Activated CD4-positive, alpha-beta memory T cell treated with anti-CD3 and anti-CD28 coated beads for 36 hours (primary cell): ENCODE measurements around the gene GAPVD1. TPM values are rescaled to one million over a fixed set of nuclear protein-coding genes. Genes with fewer than 3 reads are reported as not detected.
"Not testable (repeated sequence)": the region's sequence is repeated elsewhere in the genome, so short reads cannot be mapped to it uniquely, and the experiment has no call there.

ENCODE experiments used
- CTCF ChIA-PET: fragments of 350-600 bp; sonication (Branson Sonifier 250); formaldehyde crosslinking; loops from one replicate; lab custom pipeline; 2021; ENCODE audit warnings: antibody characterized with exemption, inconsistent platforms; lab: Charles Lee
- POLR2A ChIA-PET: fragments of 350-600 bp; sonication (Branson Sonifier 250); formaldehyde crosslinking; loops from one replicate; lab custom pipeline; 2021; ENCODE audit warnings: antibody characterized with exemption; lab: Charles Lee
- DNase-seq: peaks from one replicate; pipeline ENCODE4 v3.0.0-alpha.2; 2020
- H3K27ac Mint-ChIP-seq: one replicate; pipeline ENCODE4 v1.8.0; 2021; ENCODE audit warnings: mixed read lengths
- H3K27me3 Mint-ChIP-seq: one replicate; pipeline ENCODE4 v1.8.0; 2021; ENCODE audit warnings: mixed read lengths
- H3K36me3 Mint-ChIP-seq: one replicate; pipeline ENCODE4 v1.8.0; 2021; ENCODE audit warnings: mixed read lengths
- H3K4me1 Mint-ChIP-seq: one replicate; pipeline ENCODE4 v1.8.0; 2021; ENCODE audit warnings: low read depth, mixed read lengths
- H3K4me3 Mint-ChIP-seq: one replicate; pipeline ENCODE4 v1.8.0; 2021; ENCODE audit warnings: mild to moderate bottlenecking, mixed read lengths
- H3K9me3 Mint-ChIP-seq: one replicate; pipeline ENCODE4 v1.8.0; 2021; ENCODE audit warnings: mixed read lengths
- intact Hi-C: fragments of 100-400 bp; cut with micrococcal nuclease; formaldehyde crosslinking; loops from one replicate; pipeline ENCODE4 v1.15.1; 2023
- total RNA-seq, 2 experiments: library from RNA; stranded (reverse); gene quantifications; one replicate each; pipeline ENCODE4 v1.2.3, GENCODE V29; 2021

Gene GAPVD1
- 10 to 100 TPM; 42.2 to 46.8 TPM for total RNA-seq

- Mint-ChIP-seq H3K9me3 (no peaks in the 10 kb centered on the region), H3K4me3 (peak within 1 kb of the TSS; percentile 99), H3K27me3 (peaks cover 2% of the 10 kb centered on the region), H3K27ac (peak within 1 kb of the TSS; percentile 93), H3K4me1 (peaks cover 45% of the 10 kb centered on the region), H3K36me3 (peaks cover 14% of the 10 kb centered on the region)
- ChIA-PET POLR2A (interaction anchor here (5.4 kb wide), 1 partner anchor 20 kb away, joined by 66 read pairs; the partner anchor contains the start of gene HSPA5), CTCF (interaction anchor here (0.6 to 2.6 kb wide), 6 partner anchors 9 to 393 kb away, joined by 3 to 17 read pairs (median 3); partner anchors contain the start of gene HSPA5)
- intact Hi-C loops = loop anchor here (1.0 to 5.0 kb wide), 3 partner anchors 20 to 73 kb away; partner anchors contain the start of genes HSPA5 and PPP6C
- DNase-seq = peak; percentile 94
These were observed at the start of gene GAPVD1 for GRCh38 chr9:125261501-125262293. GAPVD1 (plus strand) TSS chr9:125261826; CDS start chr9:125298922, 37,096 bp downstream.

GRCh38 chr9:125214186-125214585 is 47.4 kb upstream of the GAPVD1 start:
- DNase-seq = no peak
- intact Hi-C loops = no loop called here
- Mint-ChIP-seq H3K4me1 (no peaks in the 10 kb centered on the region), H3K27me3 (no peaks in the 10 kb centered on the region), H3K4me3 (no peak overlapping the region), H3K36me3 (peaks cover 32% of the 10 kb centered on the region), H3K9me3 (no peaks in the 10 kb centered on the region), H3K27ac (no peak overlapping the region)
- CTCF ChIA-PET = no interaction called here
- POLR2A ChIA-PET = no interaction called here

GRCh38 chr9:125218621-125219020 is 43.0 kb upstream of the GAPVD1 start:
- H3K4me1 Mint-ChIP-seq = no peaks in the 10 kb centered on the region
- no peaks in the 10 kb centered on the region for H3K27me3 Mint-ChIP-seq
- POLR2A ChIA-PET = no interaction called here
- no peaks in the 10 kb centered on the region for H3K9me3 Mint-ChIP-seq
- no peak overlapping the region for H3K4me3 Mint-ChIP-seq
- intact Hi-C loops = no loop called here
- CTCF ChIA-PET = no interaction called here
- no peak for DNase-seq
- peaks cover 26% of the 10 kb centered on the region for H3K36me3 Mint-ChIP-seq
- no peak overlapping the region for H3K27ac Mint-ChIP-seq

DNA sequence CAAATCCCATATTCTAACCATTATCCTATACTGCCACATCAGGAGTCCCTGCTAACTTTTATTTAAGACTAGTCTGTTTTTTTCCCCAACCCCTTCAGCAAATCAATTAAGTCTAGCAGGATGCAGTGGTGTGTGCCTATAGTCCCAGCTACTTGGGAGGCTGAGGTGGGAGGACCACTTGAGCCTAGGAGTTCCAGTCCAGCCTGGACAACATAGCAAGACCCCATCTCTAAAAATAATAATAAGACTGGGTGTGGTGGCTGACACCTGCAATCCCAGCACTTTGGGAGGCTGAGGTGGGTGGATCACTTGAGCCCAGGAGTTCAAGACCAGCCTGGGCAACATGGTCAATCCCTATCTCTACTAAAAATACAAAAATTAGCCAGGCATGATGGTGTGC is 36.8 kb upstream of the GAPVD1 start:
- H3K9me3 Mint-ChIP-seq, H3K4me1 Mint-ChIP-seq, CTCF ChIA-PET, intact Hi-C loops, H3K27me3 Mint-ChIP-seq, DNase-seq, H3K4me3 Mint-ChIP-seq, H3K27ac Mint-ChIP-seq: not testable (repeated sequence)
- H3K36me3 Mint-ChIP-seq = peaks cover 14% of the 10 kb centered on the region
- POLR2A ChIA-PET = interaction anchor here (1.0 kb wide), 1 partner anchor 16 kb away, joined by 3 read pairs; no protein-coding TSS in a partner anchor

- H3K27me3 Mint-ChIP-seq = no peaks in the 10 kb centered on the region
- H3K9me3 Mint-ChIP-seq = no peaks in the 10 kb centered on the region
- no peaks in the 10 kb centered on the region for H3K4me1 Mint-ChIP-seq
- no peak overlapping the region for H3K27ac Mint-ChIP-seq
- H3K4me3 Mint-ChIP-seq = no peak overlapping the region
- ChIA-PET POLR2A (interaction anchor here (0.6 kb wide), 1 partner anchor 14 kb away, joined by 4 read pairs; no protein-coding TSS in a partner anchor), CTCF (no interaction called here)
- DNase-seq = no peak
- intact Hi-C loops = no loop called here
- peaks cover 16% of the 10 kb centered on the region for H3K36me3 Mint-ChIP-seq
These were observed 33.9 kb upstream of the GAPVD1 start for GRCh38 chr9:125227761-125228160.

- no peak overlapping the region for H3K4me3 Mint-ChIP-seq
- H3K36me3 Mint-ChIP-seq = peaks cover 45% of the 10 kb centered on the region
- H3K27ac Mint-ChIP-seq = no peak overlapping the region
- H3K27me3 Mint-ChIP-seq = no peaks in the 10 kb centered on the region
- no peaks in the 10 kb centered on the region for H3K9me3 Mint-ChIP-seq
- ChIA-PET CTCF (no interaction called here), POLR2A (no interaction called here)
- H3K4me1 Mint-ChIP-seq = peaks cover 39% of the 10 kb centered on the region
- intact Hi-C loops = no loop called here
- no peak for DNase-seq
These were observed 27.9 kb upstream of the GAPVD1 start for GRCh38 chr9:125233678-125234077.

- POLR2A ChIA-PET, DNase-seq, H3K9me3 Mint-ChIP-seq, intact Hi-C loops, H3K27ac Mint-ChIP-seq, CTCF ChIA-PET, H3K4me3 Mint-ChIP-seq, H3K27me3 Mint-ChIP-seq: not testable (repeated sequence)
- H3K4me1 Mint-ChIP-seq = peaks cover 43% of the 10 kb centered on the region
- H3K36me3 Mint-ChIP-seq = peaks cover 49% of the 10 kb centered on the region
These were observed 27.5 kb upstream of the GAPVD1 start for GRCh38 chr9:125234099-125234498.

DNA sequence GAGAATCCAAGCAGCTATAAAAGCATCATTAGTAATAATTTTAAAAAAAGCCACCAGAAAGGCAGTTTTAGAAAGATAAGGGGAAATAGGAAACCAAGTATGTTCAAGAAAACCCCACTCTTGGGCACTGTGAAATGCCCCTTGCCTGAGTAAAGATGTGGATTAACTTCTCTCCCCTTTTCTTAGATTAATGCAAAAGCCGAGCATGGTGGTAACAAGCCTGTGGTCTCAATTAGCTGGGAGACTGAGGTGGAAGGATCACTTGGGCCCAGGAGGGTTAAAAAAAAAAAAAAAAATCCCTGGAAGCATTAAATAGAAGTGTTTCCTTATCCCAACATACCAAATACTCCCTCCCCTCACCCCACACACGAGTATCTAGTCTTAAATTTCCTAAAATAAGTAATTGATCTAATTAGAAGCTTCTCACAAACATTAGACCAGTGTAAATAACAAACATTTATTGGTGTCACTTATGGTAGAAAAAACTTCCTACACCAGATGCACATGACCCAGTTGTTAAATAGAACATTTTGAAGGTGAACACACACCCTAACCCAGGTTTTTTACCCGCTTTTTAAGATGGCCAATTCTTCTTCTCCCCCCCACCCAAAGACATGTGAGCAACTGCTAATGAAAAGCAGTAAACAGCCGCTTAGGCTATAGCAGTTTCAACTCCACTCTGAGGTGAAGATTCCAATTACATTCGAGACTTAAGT is 25.7 kb upstream of the GAPVD1 start:
- intact Hi-C loops = no loop called here
- Mint-ChIP-seq H3K9me3 (no peaks in the 10 kb centered on the region), H3K4me1 (peaks cover 46% of the 10 kb centered on the region), H3K27me3 (no peaks in the 10 kb centered on the region), H3K4me3 (peak overlapping the region; percentile 55), H3K36me3 (peaks cover 65% of the 10 kb centered on the region), H3K27ac (peak overlapping the region; percentile 69)
- CTCF ChIA-PET = interaction anchor here (1.1 kb wide), 1 partner anchor 383 kb away, joined by 3 read pairs; no protein-coding TSS in a partner anchor
- POLR2A ChIA-PET = interaction anchor here (0.6 to 1.1 kb wide), 2 partner anchors 27 to 64 kb away, joined by 4 to 5 read pairs; no protein-coding TSS in a partner anchor
- DNase-seq = no peak

- intact Hi-C loops, DNase-seq, H3K9me3 Mint-ChIP-seq, H3K27me3 Mint-ChIP-seq: not testable (repeated sequence)
- ChIA-PET CTCF (interaction anchor here (1.1 kb wide), 1 partner anchor 384 kb away, joined by 3 read pairs; no protein-coding TSS in a partner anchor), POLR2A (interaction anchor here (0.7 to 2.5 kb wide), 4 partner anchors 10 to 367 kb away, joined by 3 to 9 read pairs (median 4); no protein-coding TSS in a partner anchor)
- peak overlapping the region; percentile 69 for H3K27ac Mint-ChIP-seq
- H3K4me3 Mint-ChIP-seq = peak overlapping the region; percentile 55
- H3K36me3 Mint-ChIP-seq = peaks cover 69% of the 10 kb centered on the region
- H3K4me1 Mint-ChIP-seq = peaks cover 46% of the 10 kb centered on the region
These were observed 25.0 kb upstream of the GAPVD1 start for GRCh38 chr9:125236520-125237159.

- intact Hi-C loops = no loop called here
- no peaks in the 10 kb centered on the region for H3K9me3 Mint-ChIP-seq
- ChIA-PET POLR2A (interaction anchor here (0.7 to 2.5 kb wide), 4 partner anchors 8 to 378 kb away, joined by 4 to 9 read pairs (median 4); no protein-coding TSS in a partner anchor), CTCF (no interaction called here)
- peaks cover 2% of the 10 kb centered on the region for H3K27me3 Mint-ChIP-seq
- H3K27ac Mint-ChIP-seq = peak overlapping the region; percentile 81
- H3K4me1 Mint-ChIP-seq = peaks cover 55% of the 10 kb centered on the region
- peak overlapping the region; percentile 94 for H3K4me3 Mint-ChIP-seq
- H3K36me3 Mint-ChIP-seq = peaks cover 63% of the 10 kb centered on the region
- DNase-seq = no peak
These were observed 23.3 kb upstream of the GAPVD1 start for GRCh38 chr9:125238127-125238914.
